NCI-H128 (cell line): Measurements from ENCODE around the gene CACNG6.

ENCODE experiments used
- DNase-seq: peaks from one replicate; lab custom pipeline; 2025; ENCODE audit not compliant: unreplicated experiment; lab: John Stamatoyannopoulos, UW

Gene CACNG6

DNA sequence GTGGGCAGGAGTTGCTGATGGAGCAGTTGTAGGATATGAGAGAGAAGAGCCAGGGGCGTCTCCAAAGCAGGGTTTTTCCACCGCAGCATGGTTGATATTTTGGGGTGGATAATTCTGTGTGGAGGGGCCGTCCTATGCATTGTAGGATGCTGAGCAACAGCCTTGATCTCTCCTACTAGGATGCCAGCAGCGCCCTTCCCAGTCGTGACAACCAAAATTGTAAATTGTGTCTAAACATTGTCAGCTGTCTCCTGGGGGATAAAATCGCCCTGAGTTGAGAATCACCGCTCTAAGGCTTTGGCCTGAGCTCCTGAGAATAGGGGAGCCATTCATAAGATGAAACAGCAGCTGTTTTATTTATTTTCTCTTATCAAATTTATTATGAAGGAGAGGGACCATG is 24.5 kb upstream of the CACNG6 start:
- DNase-seq = no peak

DNA sequence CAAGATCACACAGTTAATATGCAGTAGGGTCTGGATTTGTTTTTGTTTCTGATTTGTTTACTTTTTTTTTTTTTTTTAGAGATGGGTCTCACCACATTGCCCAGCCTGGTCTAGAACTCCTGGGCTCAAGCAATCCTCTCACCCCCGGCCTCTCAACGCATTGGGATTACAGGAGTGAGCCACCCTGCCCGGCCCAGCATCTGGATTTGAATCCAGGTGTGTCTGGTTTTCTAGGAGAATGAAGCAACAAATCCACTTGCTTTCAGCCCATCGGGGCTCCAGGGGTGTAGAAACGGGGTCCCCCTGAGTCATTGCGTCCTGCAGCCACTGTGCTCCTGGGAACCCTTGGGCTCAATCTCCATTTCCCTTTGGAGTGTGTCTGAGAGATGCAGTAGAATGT is 22.1 kb upstream of the CACNG6 start:
- DNase-seq = no peak

DNA sequence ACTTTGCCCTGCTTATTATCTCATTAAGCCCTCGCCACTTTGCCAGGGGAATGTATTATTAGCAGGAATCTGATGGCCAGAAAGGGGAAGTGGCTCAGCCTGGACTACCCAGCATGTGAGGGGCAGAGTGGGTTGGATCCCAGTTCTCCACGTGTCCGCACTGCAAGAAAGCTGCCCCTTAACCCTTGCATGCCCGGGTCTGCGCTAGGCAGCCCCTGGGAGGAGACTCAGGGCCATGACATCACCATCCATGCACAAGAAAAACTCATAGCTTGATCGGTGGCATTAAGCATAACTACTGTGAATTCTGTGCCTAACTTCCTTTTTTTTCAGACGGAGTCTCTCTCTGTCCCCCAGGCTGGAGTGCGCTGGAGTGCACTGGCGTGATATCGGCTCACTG is 19.8 kb upstream of the CACNG6 start:
- no peak for DNase-seq

DNA sequence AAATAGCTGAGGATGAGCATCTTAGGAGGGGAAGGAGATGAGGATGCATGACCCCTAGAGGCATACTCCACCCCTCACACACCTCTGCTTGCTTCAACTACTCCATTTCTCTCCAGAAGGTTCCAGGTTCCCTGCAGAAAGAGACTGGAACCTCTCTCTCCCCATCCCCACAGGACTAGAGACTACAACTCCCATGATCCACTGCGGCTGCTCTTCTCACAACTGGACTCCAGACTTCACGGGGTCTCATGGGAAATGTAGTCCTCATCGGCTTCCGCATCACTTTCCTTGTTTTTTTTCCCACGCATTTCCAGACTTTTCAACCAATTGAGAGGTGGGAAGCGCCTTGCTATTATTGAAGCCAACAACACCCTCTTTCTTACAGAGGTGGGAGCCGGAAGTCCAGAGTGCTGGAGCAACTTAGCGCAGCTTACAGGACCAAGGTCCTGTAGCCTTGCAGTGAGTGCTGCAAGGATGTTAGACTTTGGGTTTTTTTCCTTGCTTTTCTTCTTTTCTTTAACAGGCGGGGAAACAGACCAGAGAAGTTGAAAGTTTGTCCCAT is 13.9 kb upstream of the CACNG6 start:
- peak; percentile 22 for DNase-seq

DNA sequence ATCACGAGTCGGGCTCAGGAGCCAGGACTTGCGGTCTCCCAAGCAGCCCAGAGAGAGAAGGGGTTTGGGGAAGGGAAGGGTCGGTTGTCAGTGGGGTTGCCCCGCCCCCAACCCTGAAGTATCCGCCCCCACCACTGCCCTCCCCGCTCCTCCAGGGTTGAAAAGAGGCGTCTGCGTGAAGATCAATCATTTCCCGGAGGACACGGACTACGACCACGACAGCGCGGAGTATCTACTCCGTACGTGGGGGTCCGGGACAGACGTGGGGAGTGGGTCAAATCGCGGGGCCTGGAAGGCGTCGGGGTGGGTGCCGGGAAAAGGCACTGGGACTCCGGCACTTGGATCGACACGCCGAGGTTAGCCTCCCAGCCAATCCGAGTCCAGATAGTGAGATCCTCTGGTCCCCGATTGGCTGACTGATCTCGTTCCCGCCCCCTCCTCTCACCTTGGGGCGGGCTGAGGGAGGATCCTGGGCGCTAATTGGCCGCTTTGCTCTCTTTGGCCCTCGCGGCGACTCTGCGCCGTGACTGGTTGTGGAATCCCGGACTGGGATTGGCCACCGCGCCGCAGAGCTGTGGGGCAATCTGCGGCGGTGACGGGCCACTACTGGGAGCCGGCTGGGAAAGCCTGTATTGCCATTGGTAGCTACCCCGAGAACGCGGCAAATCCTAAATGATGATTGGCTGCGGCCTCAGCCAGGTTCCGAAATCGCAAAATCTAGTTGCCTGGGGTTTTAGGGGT is 13.3 kb upstream of the CACNG6 start:
- DNase-seq = no peak

DNA sequence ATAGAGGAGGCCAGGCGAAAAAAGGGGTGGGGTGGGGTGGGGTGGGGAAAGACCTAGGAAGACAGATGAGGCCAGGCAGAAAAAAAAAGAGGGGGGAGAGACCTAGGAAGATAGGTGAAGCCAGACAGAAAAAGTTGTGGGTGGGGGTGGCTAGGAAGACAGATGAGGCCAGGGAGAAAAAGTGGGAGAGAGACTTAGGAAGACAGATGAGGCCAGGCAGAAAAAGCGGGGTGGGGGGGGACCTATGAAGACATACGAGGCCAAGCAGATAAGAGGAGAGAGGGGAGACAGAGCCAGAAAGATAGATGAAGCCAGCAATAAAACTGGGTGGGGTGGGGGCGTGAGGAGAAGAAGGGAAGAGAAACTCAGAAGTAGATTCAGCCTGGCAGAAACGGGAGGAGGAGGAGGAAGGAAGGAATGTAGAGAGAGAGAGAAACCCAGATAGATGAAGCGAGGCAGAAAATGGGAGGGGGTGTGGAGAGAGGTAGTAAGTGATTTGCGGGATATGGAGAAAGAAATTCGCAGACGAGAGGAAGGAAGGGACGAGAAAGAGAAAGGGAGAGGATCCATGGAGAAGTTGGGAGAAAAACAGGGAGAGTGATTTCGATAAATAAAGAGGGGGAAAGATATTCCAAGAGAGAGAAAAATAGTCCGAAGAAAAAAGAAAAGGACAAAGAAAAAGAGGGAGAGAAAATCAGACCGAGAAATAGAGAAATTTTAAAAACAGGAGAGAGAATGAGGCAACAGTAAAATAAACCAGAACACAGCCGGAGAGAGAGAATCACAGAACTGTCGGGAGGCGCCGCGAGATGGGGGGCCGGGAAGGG is 12.2 kb upstream of the CACNG6 start:
- DNase-seq = no peak

DNA sequence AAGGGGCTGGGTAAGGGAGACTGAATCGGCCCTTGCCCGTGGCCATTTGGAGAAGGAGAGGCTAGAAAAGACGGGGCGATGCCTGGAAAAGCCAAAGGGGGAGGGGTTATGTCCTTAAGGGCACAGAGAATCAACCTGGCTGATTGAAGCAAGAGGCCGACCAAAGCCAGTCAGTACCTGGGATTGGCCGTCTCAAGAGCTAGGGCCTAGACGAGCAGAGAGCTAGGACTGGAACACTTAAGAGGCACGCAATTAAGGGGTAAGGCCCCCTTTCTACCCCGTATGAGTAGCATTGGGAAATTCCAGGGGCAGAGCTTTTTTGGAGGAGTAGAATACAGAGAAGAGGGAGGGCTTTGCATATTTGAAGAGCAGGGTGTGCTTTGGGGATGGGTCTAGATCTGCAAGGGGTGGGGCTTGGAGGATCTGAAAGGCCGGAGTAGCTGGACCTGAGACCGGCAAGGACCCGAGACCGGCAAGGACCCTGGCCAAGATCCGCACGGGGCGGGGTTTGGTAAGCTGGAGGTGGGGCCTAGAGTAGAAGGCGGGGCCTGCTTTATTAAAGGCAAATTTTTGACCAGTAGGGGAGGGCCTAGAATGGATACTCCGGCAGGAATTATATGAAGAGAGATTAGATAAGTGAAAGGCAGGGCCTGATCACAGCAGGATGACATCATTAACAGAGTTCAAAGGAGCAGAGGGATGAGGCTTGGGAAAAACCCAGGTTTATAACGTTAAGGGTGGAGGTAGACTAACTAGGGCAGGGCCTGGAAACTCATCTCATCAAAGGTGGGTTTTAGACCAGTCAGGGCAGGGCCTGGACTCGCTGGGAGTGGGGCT is 10.7 kb upstream of the CACNG6 start:
- no peak for DNase-seq

DNA sequence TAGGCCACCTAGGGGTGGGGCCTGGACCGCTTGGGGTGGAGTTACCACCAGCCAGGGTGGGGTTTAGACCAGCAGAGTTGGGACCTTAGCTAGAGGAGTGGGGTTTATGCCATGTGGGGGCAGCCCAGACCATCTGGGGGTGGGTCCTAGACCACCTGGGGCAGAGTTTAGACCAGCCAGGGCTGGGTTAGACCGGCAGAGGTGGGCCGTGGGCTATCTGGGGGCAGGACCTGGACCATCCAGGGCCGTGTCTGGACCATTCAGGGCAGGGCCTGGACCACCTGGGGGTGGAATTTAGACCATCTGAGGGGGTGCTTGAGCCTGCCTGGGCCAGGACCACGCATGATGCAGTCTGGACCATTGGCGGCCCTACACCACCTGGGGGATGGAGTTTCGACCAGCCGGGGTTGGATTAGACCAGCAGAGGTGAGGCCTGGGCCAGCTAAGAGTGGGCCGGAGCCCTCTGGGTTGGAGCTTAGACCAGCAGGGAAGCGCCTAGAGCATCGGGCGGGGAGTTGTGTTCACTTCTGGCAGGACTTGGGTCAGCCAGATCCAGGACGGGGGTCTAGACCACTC is 10.0 kb upstream of the CACNG6 start:
- DNase-seq = no peak

DNA sequence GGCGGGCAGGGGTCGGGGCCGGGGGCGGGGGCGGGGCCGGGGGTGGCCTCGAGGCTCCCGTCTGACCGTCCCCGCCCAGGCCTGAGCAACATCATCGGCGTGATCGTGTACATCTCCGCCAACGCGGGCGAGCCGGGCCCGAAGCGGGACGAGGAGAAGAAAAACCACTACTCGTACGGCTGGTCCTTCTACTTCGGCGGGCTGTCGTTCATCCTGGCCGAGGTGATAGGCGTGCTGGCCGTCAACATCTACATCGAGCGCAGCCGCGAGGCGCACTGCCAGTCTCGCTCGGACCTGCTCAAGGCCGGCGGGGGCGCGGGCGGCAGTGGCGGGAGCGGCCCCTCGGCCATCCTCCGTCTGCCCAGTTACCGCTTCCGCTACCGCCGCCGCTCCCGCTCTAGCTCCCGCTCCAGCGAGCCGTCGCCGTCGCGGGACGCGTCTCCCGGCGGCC is 9.4 kb upstream of the CACNG6 start:
- no peak for DNase-seq

DNA sequence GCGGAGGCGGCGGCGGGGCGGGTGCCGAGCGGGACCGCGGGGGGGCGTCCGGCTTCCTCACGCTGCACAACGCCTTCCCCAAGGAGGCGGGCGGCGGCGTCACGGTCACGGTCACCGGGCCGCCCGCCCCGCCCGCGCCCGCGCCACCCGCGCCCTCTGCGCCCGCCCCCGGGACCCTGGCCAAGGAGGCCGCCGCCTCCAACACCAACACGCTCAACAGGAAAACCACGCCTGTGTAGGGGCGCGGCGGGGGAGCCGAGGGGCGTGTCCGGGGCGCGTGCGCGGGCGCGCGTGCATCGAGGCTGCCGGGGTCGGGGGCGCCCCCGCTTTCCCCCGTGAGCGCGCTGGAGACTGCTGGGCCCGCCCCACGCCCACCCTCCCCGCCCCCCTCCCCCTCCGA is 8.8 kb upstream of the CACNG6 start:
- DNase-seq = no peak

DNA sequence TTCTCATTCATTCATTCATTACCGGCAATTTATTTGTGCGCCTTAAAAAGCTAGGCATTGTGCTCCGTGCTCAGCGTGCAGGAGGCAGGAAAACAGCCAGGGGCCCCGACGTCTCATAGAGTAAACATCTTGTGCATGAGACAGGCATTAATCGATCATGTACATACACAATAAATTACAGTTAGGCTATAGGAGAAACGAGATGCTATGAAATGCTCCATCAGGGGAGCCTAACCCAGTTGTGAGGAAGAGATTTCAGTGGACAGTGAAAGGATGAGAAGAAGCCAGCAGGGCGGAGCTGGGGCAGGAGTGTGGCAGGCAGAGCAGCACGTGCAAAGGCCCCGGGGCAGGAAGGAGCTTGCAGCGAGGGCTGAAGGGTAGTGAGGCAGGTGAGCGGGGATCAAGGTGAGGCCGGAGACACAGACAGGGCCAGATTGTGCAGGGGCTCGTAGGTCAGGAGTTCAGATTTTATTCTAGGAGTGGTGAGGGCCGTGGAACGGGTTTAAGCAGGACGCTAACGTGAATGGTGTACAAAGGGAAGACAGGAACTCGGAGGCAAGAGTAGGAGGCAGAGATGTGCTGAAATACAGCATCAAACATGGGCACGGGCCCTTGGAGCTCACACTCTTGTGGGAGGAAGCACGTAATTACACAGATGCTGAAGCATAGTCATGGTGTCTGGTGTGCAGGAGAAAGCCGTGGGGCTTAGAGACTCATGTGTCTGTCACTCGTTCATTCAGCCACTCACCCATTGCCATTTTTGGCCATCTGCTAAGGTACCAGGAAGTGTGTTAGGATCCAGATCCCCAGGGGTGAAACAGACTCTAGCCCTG is 7.8 kb upstream of the CACNG6 start:
- DNase-seq = no peak

DNA sequence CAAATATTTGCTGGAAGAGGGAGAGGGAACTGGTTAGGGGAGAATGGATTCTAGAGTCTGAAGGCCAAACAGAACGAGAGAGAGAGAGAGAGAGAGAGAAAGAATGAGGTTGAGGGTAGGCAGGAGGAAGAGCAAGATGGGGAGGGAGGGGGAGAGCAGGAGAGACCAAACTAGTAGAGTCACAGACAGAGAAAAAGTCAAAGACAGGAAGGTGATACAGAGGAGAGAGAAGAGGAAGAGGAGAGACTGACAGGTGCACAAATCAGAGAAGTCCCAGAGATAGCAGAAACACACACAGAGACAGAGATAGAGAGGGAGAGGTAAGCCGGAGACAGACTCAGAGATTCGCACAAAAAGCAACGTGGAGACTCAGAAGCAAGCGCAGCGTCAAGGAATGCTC is 5.6 kb upstream of the CACNG6 start:
- DNase-seq = no peak

DNA sequence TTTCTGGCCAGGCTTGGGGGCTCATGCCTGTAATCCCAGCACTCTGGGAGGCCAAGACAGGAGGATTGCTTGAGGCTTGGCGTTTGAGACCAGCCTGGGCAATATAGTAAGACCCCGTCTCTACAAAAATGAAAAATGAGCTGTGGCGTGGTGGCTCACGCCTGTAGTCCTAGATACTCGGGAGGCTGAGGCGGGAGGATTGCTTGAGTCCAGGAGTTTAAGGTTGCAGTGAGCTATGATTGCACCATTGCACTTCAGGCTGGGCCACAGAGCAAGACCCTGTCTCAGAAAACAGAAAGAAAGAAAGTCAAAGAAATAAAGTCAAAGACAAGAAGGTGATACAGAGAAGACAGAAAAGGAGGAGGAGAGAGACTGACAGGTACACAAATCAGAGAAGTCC is 2.5 kb upstream of the CACNG6 start:
- no peak for DNase-seq

DNA sequence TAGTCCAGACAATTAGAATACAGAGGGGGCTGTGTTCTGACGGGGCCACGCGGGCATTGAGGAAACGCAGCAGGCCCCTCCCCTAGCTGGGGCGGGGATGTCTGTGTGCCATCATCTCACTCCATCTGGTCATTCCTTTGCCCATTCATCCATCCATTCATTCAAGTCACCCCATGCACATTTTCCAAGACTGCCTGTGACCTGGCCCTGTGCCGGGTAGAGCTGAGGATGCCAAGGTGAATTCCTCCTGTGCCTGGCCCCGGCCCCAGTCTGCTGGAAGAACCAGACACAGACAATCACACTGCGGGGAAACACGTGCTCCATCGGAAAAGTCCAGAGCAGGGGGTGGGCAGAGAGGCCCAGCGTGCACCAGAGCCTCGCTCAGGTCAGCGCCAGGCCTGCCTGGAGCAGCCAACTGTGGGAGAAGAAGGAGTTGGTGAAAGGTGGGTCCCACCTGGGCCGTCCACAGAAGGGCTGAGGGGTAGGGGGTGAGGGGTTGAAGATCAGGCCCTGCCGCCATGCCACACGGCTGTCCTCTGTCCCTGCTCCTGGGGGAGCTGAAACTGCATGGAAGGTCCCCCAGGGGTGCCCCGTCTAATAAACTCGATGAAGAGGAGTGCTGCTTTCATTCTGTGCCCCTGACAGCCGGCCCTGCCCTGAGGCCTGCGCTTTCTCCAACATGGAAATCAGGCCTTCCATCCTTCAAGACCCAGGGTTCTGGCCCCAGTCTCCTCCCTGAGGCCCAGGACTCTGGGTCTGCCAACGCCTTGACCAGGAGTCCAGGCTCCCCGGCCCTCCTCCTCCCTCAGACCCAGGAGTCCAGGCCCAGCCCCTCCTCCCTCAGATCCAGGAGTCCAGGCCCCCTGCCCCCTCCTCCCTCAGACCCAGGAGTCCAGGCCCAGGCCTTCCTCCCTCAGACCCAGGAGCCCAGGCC is 1.6 kb upstream of the CACNG6 start:
- DNase-seq = no peak

DNA sequence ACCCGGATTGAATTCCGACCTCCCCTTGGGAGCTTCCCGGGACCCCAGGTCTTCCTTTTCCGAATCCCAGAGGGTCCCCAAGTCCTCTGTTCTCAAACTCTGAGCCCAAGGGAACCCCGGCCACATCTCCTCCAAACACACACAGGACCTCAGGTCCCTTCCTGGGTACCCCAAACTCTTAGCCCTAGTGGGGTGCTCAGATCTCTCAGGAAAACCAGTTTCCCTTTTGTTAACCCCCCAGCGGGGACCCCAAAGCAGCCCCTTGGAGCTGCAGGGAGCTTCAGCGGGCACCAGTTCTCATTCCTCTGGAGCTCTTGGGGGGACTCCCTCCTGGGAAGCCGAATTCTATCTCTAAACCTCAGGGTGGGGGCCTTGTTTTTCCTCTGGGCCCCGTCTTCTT is 774 bp downstream of the CACNG6 start:
- no peak for DNase-seq

DNA sequence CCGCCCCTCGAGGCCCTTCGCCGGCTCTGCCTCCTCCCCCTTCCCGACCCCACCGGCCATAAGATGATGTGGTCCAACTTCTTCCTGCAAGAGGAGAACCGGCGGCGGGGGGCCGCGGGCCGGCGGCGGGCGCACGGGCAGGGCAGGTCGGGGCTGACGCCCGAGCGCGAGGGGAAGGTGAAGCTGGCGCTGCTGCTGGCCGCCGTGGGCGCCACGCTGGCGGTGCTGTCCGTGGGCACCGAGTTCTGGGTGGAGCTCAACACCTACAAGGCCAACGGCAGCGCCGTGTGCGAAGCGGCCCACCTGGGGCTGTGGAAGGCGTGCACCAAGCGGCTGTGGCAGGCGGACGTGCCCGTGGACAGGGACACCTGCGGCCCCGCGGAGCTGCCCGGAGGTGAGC is 1.4 kb downstream of the CACNG6 start:
- no peak for DNase-seq

DNA sequence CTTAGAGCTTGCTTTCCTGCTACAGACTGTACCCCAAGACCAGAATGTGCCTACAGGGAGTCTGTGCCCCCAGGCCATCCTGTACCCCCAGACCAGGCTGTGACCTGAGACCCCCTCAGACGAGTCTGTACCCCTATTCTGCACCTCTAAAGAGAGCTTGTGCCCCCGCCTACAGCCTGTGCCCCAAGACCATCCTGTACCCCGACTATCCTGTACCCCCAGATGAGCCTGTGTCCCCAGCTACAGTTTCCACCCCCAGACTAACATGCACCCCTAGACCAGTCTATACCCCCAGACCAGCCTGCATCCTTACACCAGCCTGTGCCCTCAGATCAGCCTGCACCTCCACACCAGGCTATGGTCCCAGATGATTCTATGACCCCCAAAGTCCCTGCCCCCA is 2.0 kb downstream of the CACNG6 start:
- DNase-seq = no peak

DNA sequence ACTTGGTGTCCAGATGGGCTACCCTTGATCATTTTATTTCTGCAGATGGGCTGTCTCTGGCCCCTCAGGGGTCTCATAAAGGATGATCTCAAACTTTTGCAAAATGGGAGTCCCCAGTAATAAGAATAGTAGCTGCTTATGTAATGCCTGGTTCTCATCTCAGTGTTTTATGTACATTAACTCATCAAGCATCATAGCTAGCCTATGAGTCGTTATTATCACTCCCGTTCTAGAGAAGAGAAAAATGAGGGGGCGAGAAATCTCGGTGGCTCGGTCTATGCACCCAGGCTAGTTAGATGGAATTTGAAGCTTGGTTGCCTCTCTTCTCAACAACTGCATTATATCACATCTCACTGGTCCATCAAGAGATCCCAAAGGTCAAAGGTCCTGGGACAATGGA is 3.4 kb downstream of the CACNG6 start:
- no peak for DNase-seq

DNA sequence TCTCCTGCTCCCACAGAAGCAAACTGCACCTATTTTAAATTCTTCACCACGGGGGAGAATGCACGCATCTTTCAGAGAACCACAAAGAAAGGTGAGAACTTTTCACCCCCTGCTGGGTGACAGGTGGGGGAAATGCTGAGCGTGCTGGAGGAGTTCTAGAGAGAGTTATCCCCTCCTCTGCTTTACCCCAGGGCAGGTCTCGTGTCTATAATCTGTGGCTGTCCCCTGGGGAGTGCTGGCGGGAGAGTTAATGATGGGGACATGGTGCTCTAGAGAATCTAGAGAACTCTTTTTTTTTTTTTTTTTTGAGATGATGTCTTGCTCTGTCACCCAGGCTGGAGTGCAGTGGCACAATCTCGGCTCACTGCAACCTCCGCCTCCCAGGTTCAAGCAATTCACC is 6.8 kb downstream of the CACNG6 start:
- DNase-seq = no peak
